IMR-90 (cell line): ENCODE data around the gene LIMS2. TPM values are rescaled to one million over a fixed set of nuclear protein-coding genes. Genes with fewer than 3 reads are reported as not detected.

Experiments used
- ATAC-seq: fragments of 200-7000 bp; cut with Tn5 transposase; 2 replicates; pipeline ENCODE4 v1.9.1; 2020; ENCODE audit warnings: low read depth, mild to moderate bottlenecking, moderate library complexity
- BruUV-seq: library from RNA; stranded (reverse); fragments of 400-500 nt; replicated peaks from 2 replicates; lab custom pipeline; 2021; lab: Mats Ljungman, UMichigan
- CTCF ChIA-PET: fragments of 300-600 bp; formaldehyde crosslinking; extraction: SDS; loops from one replicate; lab custom pipeline; 2021; ENCODE audit warnings: antibody characterized with exemption; lab: Yijun Ruan, JAX
- POLR2A ChIA-PET: fragments of 300-600 bp; sonication (Branson Sonifier 250); formaldehyde crosslinking; loops from one replicate; lab custom pipeline; 2022; ENCODE audit warnings: antibody characterized with exemption; ENCODE audit not compliant: unreplicated experiment; lab: Charles Lee
- DNase-seq: peaks from one replicate; pipeline ENCODE4 v3.0.0; 2013
- H2AFZ ChIP-seq: replicated peaks from 2 replicates; pipeline ENCODE3; 2013; ENCODE audit warnings: low read length, mild to moderate bottlenecking; ENCODE audit not compliant: poor library complexity
- H2AK5ac ChIP-seq: 2 replicates; pipeline ENCODE4 v1.6.1; 2013; ENCODE audit warnings: low read depth, low read length, inconsistent platforms
- H2AK9ac ChIP-seq: replicated peaks from 2 replicates; pipeline ENCODE3; 2013; ENCODE audit warnings: mild to moderate bottlenecking, low read depth, low read length, moderate library complexity; ENCODE audit not compliant: poor library complexity
- H2BK120ac ChIP-seq: 2 replicates; pipeline ENCODE4 v1.6.1; 2013; ENCODE audit warnings: low read depth, low read length, inconsistent platforms
- H2BK15ac ChIP-seq: 3 replicates; pipeline ENCODE4 v1.6.1; 2013; ENCODE audit warnings: low read depth, low read length, inconsistent platforms
- H2BK20ac ChIP-seq: 2 replicates; pipeline ENCODE4 v1.6.1; 2013; ENCODE audit warnings: low read depth, mild to moderate bottlenecking, inconsistent platforms, low read length, moderate library complexity
- H2BK5ac ChIP-seq: 2 replicates; pipeline ENCODE4 v1.6.1; 2013; ENCODE audit warnings: mild to moderate bottlenecking, low read depth, low read length, inconsistent platforms; ENCODE audit not compliant: poor library complexity, severe bottlenecking
- H3K14ac ChIP-seq: replicated peaks from 2 replicates; pipeline ENCODE4 v1.6.1; 2013; ENCODE audit warnings: low read depth, low read length, inconsistent platforms
- H3K18ac ChIP-seq: 2 replicates; pipeline ENCODE4 v1.6.1; 2013; ENCODE audit warnings: low read depth, low read length, control low read depth
- H3K23ac ChIP-seq: 2 replicates; pipeline ENCODE4 v1.6.1; 2013; ENCODE audit warnings: low read depth, low read length, inconsistent platforms
- H3K27ac ChIP-seq: 2 replicates; pipeline ENCODE4 v1.5.1; 2013; ENCODE audit warnings: mild to moderate bottlenecking, control low read depth, low read length; ENCODE audit not compliant: insufficient read depth
- H3K27me3 ChIP-seq: 2 replicates; pipeline ENCODE4 v1.6.1; 2013; ENCODE audit warnings: low read length; ENCODE audit not compliant: control insufficient read depth, insufficient read depth
- H3K36me3 ChIP-seq: 2 replicates; pipeline ENCODE4 v1.6.1; 2013; ENCODE audit warnings: low read length, mixed read lengths; ENCODE audit not compliant: control insufficient read depth, insufficient read depth
- H3K4ac ChIP-seq: 2 replicates; pipeline ENCODE4 v1.6.1; 2013; ENCODE audit warnings: low read depth, low read length, inconsistent platforms
- H3K4me1 ChIP-seq: 2 replicates; pipeline ENCODE4 v1.6.1; 2013; ENCODE audit warnings: low read length, mixed read lengths; ENCODE audit not compliant: control insufficient read depth, insufficient read depth
- H3K4me2 ChIP-seq: 2 replicates; pipeline ENCODE4 v1.6.1; 2013; ENCODE audit warnings: low read depth, mild to moderate bottlenecking, control low read depth, low read length, moderate library complexity
- H3K4me3 ChIP-seq: 2 replicates; pipeline ENCODE4 v1.5.1; 2013; ENCODE audit warnings: low read depth, mild to moderate bottlenecking, control low read depth, low read length, moderate library complexity; ENCODE audit not compliant: insufficient read depth
- H3K56ac ChIP-seq: 2 replicates; pipeline ENCODE4 v1.6.1; 2013; ENCODE audit warnings: low read length, inconsistent platforms; ENCODE audit not compliant: insufficient read depth; ENCODE audit errors: extremely low read depth
- H3K79me1 ChIP-seq, 2 experiments: 2 replicates each; pipeline ENCODE4 v1.6.1; 2013; ENCODE audit warnings: low read length in 2 of 2, inconsistent platforms in 1 of 2, low read depth in 1 of 2
- H3K9ac ChIP-seq: 2 replicates; pipeline ENCODE4 v1.6.1; 2013; ENCODE audit warnings: low read depth, low read length, control low read depth
- H3K9me1 ChIP-seq: 2 replicates; pipeline ENCODE4 v1.6.1; 2013; ENCODE audit warnings: low read length, inconsistent platforms; ENCODE audit not compliant: insufficient read depth
- H3K9me3 ChIP-seq: 2 replicates; pipeline ENCODE4 v1.6.1; 2013; ENCODE audit warnings: low read length; ENCODE audit not compliant: control insufficient read depth, insufficient read depth
- H4K20me1 ChIP-seq: 2 replicates; pipeline ENCODE4 v1.6.1; 2013; ENCODE audit warnings: low read length, inconsistent platforms; ENCODE audit not compliant: insufficient read depth
- H4K5ac ChIP-seq: 2 replicates; pipeline ENCODE4 v1.6.1; 2013; ENCODE audit warnings: mild to moderate bottlenecking, low read depth, low read length, control low read depth
- H4K8ac ChIP-seq, 2 experiments: 2 replicates each; pipeline ENCODE4 v1.6.1; 2013; ENCODE audit warnings: low read depth in 2 of 2, low read length in 2 of 2, control low read depth in 1 of 2, inconsistent platforms in 1 of 2
- H4K91ac ChIP-seq: 2 replicates; pipeline ENCODE4 v1.6.1; 2013; ENCODE audit warnings: low read depth, low read length, inconsistent platforms; ENCODE audit not compliant: insufficient read depth
- BHLHE40 ChIP-seq: fragments of 150-350 bp; IDR thresholded peaks from 2 replicates; pipeline ENCODE4 v1.6.1; 2016; ENCODE audit warnings: mild to moderate bottlenecking, low read depth, low read length
- CEBPB ChIP-seq: IDR thresholded peaks from 2 replicates; pipeline ENCODE4 v1.6.1; 2012; ENCODE audit warnings: low read depth, low read length, improper control_type of control experiment
- CHD1 ChIP-seq: IDR thresholded peaks from 2 replicates; pipeline ENCODE4 v1.6.1; 2012; ENCODE audit warnings: low read depth, low read length, improper control_type of control experiment
- FOS ChIP-seq: fragments of 150-350 bp; IDR thresholded peaks from 2 replicates; pipeline ENCODE4 v1.6.1; 2016; ENCODE audit warnings: low read depth, low read length
- MAFK ChIP-seq: IDR thresholded peaks from 2 replicates; pipeline ENCODE4 v1.6.1; 2012; ENCODE audit warnings: low read depth, low read length, improper control_type of control experiment
- MAZ ChIP-seq: IDR thresholded peaks from 2 replicates; pipeline ENCODE4 v1.6.1; 2012; ENCODE audit warnings: low read depth, mild to moderate bottlenecking, low read length, improper control_type of control experiment, moderate library complexity, borderline replicate concordance
- MXI1 ChIP-seq: IDR thresholded peaks from 2 replicates; pipeline ENCODE4 v1.6.1; 2012; ENCODE audit warnings: low read depth, mild to moderate bottlenecking, low read length, moderate library complexity, borderline replicate concordance
- NFE2L2 ChIP-seq: fragments of 150-350 bp; IDR thresholded peaks from 2 replicates; pipeline ENCODE4 v1.6.1; 2016; ENCODE audit warnings: low read depth, mild to moderate bottlenecking, low read length
- POLR2A ChIP-seq: IDR thresholded peaks from 2 replicates; pipeline ENCODE4 v1.6.1; 2012; ENCODE audit warnings: mild to moderate bottlenecking, low read depth, low read length
- RAD21 ChIP-seq: IDR thresholded peaks from 2 replicates; pipeline ENCODE4 v1.6.1; 2012; ENCODE audit warnings: low read length, improper control_type of control experiment
- RCOR1 ChIP-seq: IDR thresholded peaks from 2 replicates; pipeline ENCODE4 v1.6.1; 2012; ENCODE audit warnings: mild to moderate bottlenecking, low read length, improper control_type of control experiment; ENCODE audit not compliant: insufficient replicate concordance
- RFX5 ChIP-seq: IDR thresholded peaks from 2 replicates; pipeline ENCODE4 v1.8.0; 2012; ENCODE audit warnings: low read depth, mild to moderate bottlenecking, low read length, moderate library complexity
- SMC3 ChIP-seq: fragments of 150-350 bp; IDR thresholded peaks from 2 replicates; pipeline ENCODE4 v1.6.1; 2016; ENCODE audit warnings: low read depth, mild to moderate bottlenecking, antibody characterized with exemption, low read length, moderate library complexity
- USF2 ChIP-seq: fragments of 150-350 bp; IDR thresholded peaks from 2 replicates; pipeline ENCODE4 v1.6.1; 2017; ENCODE audit warnings: mild to moderate bottlenecking, antibody characterized with exemption, low read length, low read depth
- WGBS, 2 experiments: methylation state at CpG; one replicate each; pipeline versions ENCODE4 v1.1.5 to v1.1.7; 2013; ENCODE audit warnings: missing lambda C conversion rate in 2 of 2; ENCODE audit not compliant: insufficient read length in 1 of 2; ENCODE audit errors: extremely low coverage in 2 of 2; 5-methylcytosine and 5-hydroxymethylcytosine counted together
- dilution Hi-C: fragments of 300-500 bp; cut with HindIII; formaldehyde crosslinking; loops from one replicate; pipeline ENCODE4 v1.14.3; 2018; ENCODE audit warnings: low sequenced_read_pairs; ENCODE audit not compliant: unreplicated experiment
- in situ Hi-C: fragments of 300-500 bp; cut with MboI; formaldehyde crosslinking; loops from 3 replicates; pipeline ENCODE4 v1.14.3; 2019; ENCODE audit warnings: low sequenced_read_pairs, inconsistent platforms, mixed read lengths
- intact Hi-C: fragments of 100-400 bp; cut with micrococcal nuclease; formaldehyde crosslinking; loops from 2 replicates; pipeline ENCODE4 v1.10.0; 2022
- polyA plus RNA-seq, 3 experiments: library from polyadenylated mRNA; depleted of rRNA; stranded (reverse); fragments of >200 nt; gene quantifications; 2 replicates each; pipeline ENCODE4 v1.2.3, GENCODE V29; 2012; ENCODE audit warnings: low replicate concordance in 1 of 3
- total RNA-seq: library from RNA; depleted of rRNA; stranded (reverse); fragments of >200 nt; gene quantifications from 2 replicates; pipeline ENCODE4 v1.2.3, GENCODE V29; 2012
- TF ChIP-seq, protein P1 (sequence below): conservative IDR thresholded peaks from 2 replicates; pipeline ENCODE4 v1.5.1; 2012; ENCODE audit warnings: mild to moderate bottlenecking, low read depth, low read length, improper control_type of control experiment
- TF ChIP-seq, protein P2 (sequence below): fragments of 150-350 bp; IDR thresholded peaks from 2 replicates; pipeline ENCODE4 v1.6.1; 2016; ENCODE audit warnings: low read depth, mild to moderate bottlenecking, low read length, moderate library complexity, borderline replicate concordance

LIMS2 gene
- total and polyA plus RNA-seq, 2 of the 4 experiments (the other 2 are of a cell fraction), result 1.3 to 18.8 TPM

DNA sequence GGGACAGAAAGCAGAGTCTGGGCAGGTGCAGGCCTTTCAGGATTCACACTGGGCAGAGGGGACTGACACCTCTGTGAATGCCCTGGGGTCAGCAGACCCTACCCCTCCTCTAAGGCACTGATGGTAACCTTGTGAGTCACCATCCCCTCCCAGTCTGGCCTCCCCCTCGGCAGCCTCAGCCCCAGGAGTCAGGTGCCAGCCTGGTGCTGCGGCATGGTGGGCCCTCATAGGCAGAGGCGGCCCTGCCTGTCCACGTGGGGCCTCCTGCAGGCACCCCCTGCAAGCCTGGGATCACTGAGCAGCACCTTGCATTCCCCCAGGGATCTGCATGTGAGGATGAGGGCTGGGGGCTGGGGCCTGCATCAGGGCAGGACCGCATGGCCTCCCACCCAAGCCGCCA, 34.2 kb downstream of the LIMS2 start:
- DNase-seq (no peak), ATAC-seq (no peak)
- intact Hi-C loops, result no loop called here
- Histone ChIP-seq H3K9me3 (no peaks in the 10 kb centered on the region), H2AK9ac (no peak overlapping the region), H4K20me1 (no peaks in the 10 kb centered on the region; the same call in 1 of the 2 replicates), H3K27ac (no peak overlapping the region), H3K9ac (no peak overlapping the region), H3K23ac (no peak overlapping the region), H3K36me3 (peaks cover 2% of the 10 kb centered on the region; the same call in 1 of the 2 replicates), H2BK15ac (no peak overlapping the region), H2AK5ac (no peak overlapping the region), H3K18ac (no peak overlapping the region), H3K79me1 (peaks cover 0 to 11% of the 10 kb centered on the region in 2 experiments; a peak in 2 of 4 replicates), H3K9me1 (peaks cover 11% of the 10 kb centered on the region), H3K4me1 (peaks cover 11% of the 10 kb centered on the region), H3K4me3 (no peak overlapping the region), H4K5ac (no peak overlapping the region), H4K91ac (no peak overlapping the region), H3K56ac (no peak overlapping the region), H2BK5ac (no peak overlapping the region), H3K14ac (no peak overlapping the region), H3K27me3 (no peaks in the 10 kb centered on the region), H3K4ac (no peak overlapping the region), H2AFZ (no peak overlapping the region), H2BK120ac (no peak overlapping the region), H2BK20ac (no peak overlapping the region), H4K8ac (no peak overlapping the region), H3K4me2 (no peak overlapping the region)
- BruUV-seq, result no TSS peak
- dilution Hi-C loops, result no loop called here
- in situ Hi-C loops, result no loop called here
- ChIA-PET CTCF (interaction anchor here (1.7 kb wide), 1 partner anchor 49 kb away, joined by 3 read pairs; no protein-coding TSS in a partner anchor), POLR2A (no interaction called here)
- TF ChIP-seq, protein P1, sequence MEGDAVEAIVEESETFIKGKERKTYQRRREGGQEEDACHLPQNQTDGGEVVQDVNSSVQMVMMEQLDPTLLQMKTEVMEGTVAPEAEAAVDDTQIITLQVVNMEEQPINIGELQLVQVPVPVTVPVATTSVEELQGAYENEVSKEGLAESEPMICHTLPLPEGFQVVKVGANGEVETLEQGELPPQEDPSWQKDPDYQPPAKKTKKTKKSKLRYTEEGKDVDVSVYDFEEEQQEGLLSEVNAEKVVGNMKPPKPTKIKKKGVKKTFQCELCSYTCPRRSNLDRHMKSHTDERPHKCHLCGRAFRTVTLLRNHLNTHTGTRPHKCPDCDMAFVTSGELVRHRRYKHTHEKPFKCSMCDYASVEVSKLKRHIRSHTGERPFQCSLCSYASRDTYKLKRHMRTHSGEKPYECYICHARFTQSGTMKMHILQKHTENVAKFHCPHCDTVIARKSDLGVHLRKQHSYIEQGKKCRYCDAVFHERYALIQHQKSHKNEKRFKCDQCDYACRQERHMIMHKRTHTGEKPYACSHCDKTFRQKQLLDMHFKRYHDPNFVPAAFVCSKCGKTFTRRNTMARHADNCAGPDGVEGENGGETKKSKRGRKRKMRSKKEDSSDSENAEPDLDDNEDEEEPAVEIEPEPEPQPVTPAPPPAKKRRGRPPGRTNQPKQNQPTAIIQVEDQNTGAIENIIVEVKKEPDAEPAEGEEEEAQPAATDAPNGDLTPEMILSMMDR, result no peak
- TF ChIP-seq RAD21, result no peak
- no peak for TF ChIP-seq MAZ
- no peak for TF ChIP-seq FOS
- TF ChIP-seq SMC3, result no peak
- TF ChIP-seq, protein P2, sequence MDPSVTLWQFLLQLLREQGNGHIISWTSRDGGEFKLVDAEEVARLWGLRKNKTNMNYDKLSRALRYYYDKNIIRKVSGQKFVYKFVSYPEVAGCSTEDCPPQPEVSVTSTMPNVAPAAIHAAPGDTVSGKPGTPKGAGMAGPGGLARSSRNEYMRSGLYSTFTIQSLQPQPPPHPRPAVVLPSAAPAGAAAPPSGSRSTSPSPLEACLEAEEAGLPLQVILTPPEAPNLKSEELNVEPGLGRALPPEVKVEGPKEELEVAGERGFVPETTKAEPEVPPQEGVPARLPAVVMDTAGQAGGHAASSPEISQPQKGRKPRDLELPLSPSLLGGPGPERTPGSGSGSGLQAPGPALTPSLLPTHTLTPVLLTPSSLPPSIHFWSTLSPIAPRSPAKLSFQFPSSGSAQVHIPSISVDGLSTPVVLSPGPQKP, result no peak
- TF ChIP-seq RCOR1, result no peak
- no peak for TF ChIP-seq MXI1
- no peak for TF ChIP-seq NFE2L2
- no peak for TF ChIP-seq USF2
- no peak for TF ChIP-seq MAFK
- TF ChIP-seq CHD1, result no peak
- TF ChIP-seq CEBPB, result no peak
- no peak for TF ChIP-seq RFX5
- no peak for TF ChIP-seq BHLHE40
- TF ChIP-seq POLR2A, result no peak
- 100% methylated on average over 2 of the region's 6 CpGs; no CpG with 5 or more reads in 1 of the 2 experiments for WGBS, 2 experiments
